ENCODE data around the gene KRT6A.

DNA sequence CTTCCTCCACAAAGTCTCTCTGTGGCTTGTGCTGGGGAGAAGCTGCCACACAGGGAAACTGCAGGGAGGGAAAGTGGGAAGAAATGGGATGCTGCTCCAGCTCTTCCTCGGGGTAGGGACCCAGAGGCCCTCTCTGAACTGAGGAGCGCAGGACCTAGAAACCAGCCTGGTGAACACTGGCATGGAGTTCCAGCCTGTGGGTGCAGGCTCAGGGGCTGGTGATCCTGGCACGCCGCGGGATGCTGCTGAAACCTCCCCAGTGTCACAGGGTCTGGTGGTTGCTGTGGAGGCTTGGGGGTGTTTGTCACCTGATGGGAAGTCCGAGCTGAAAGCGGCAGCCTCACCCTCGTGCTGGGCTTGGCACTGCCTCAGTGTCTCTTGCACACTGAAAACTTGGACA is 53.6 kb downstream of the KRT6A start:
- TF ChIP-seq REST (IDR thresholded peaks at IDR 0.05; ENCODE audit: insufficient read depth in 1 of 2, low read depth in 2 of 2, low read length in 2 of 2): no peak
- TF ChIP-seq POLR2AphosphoS5 (IDR thresholded peaks at IDR 0.05; ENCODE audit: low read depth, low read length): no peak
- no peak for TF ChIP-seq SIN3A (IDR thresholded peaks at IDR 0.05; ENCODE audit: borderline replicate concordance, insufficient read depth, low read length)
